ENCODE measurements around the gene CFTR. TPM values are rescaled to one million over a fixed set of nuclear protein-coding genes. Genes with fewer than 3 reads are reported as not detected.

The CFTR gene
- total RNA-seq, 1 experiment from 2014 or later = not detected

DNA sequence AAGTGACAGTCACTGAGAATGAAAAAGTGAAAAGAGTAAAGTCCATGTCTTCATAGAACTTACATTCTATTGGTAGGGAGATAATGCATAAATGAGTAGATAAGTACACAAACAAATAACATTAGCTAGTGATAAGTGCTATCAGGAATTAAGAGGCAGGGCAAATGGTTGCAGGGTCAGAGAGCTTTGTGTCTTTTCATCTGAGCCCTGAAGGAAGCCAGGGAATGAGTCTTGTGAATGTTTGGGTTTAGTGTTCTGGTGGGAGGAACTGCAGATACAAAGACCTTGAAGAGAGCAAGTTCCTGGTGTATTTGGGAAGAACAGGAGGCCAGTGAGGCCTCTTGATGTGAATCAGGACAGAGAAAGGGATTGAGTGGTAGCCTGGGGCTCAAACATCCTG is 209.6 kb downstream of the CFTR start:
- no peak for DNase-seq
- CTCF ChIA-PET = no interaction called here
- intact Hi-C loops (cut with micrococcal nuclease; ENCODE audit: unreplicated experiment) = no loop called here
- Histone ChIP-seq H3K9me3 (ENCODE audit: insufficient read depth, low read depth) (no peaks in the 10 kb centered on the region), H3K36me3 (ENCODE audit: low read depth) (no peaks in the 10 kb centered on the region), H3K27me3 (ENCODE audit: insufficient read depth, low read depth) (no peaks in the 10 kb centered on the region), H3K27ac (no peak overlapping the region), H3K4me2 (no peak overlapping the region), H3K79me2 (ENCODE audit: low read depth) (no peaks in the 10 kb centered on the region), H2AFZ (no peak overlapping the region), H4K20me1 (ENCODE audit: insufficient read depth) (no peaks in the 10 kb centered on the region), H3K9me2 (ENCODE audit: insufficient read depth) (no peaks in the 10 kb centered on the region), H3F3A (ENCODE audit: insufficient read depth, low read depth) (no peaks in the 10 kb centered on the region), H3K4me3 (no peak overlapping the region), H3K4me1 (replicated peaks; ENCODE audit: insufficient read depth) (no peaks in the 10 kb centered on the region)
- POLR2A ChIA-PET (ENCODE audit: unreplicated experiment) = no interaction called here
- TF ChIP-seq CTCF (conservative IDR thresholded peaks at IDR 0.05) = no peak
- no peak for TF ChIP-seq EZH2 (IDR thresholded peaks at IDR 0.05; ENCODE audit: low read depth)
- no TSS peak for BruUV-seq (replicated peaks)

GRCh38 chr7:117690147-117690546 is 210.3 kb downstream of the CFTR start:
- H3K27me3 ChIP-seq (ENCODE audit: insufficient read depth, low read depth) = no peaks in the 10 kb centered on the region
- H2AFZ ChIP-seq = no peak overlapping the region
- intact Hi-C loops (cut with micrococcal nuclease; ENCODE audit: unreplicated experiment) = no loop called here
- ChIA-PET CTCF (no interaction called here), POLR2A (ENCODE audit: unreplicated experiment) (no interaction called here)
- H3K79me2 ChIP-seq (ENCODE audit: low read depth) = no peaks in the 10 kb centered on the region
- no peak overlapping the region for H3K4me2 ChIP-seq
- no peaks in the 10 kb centered on the region for H4K20me1 ChIP-seq (ENCODE audit: insufficient read depth)
- no peaks in the 10 kb centered on the region for H3F3A ChIP-seq (ENCODE audit: insufficient read depth, low read depth)
- no peak for TF ChIP-seq EZH2 (IDR thresholded peaks at IDR 0.05; ENCODE audit: low read depth)
- TF ChIP-seq CTCF (conservative IDR thresholded peaks at IDR 0.05) = no peak
- no peaks in the 10 kb centered on the region for H3K9me2 ChIP-seq (ENCODE audit: insufficient read depth)
- H3K4me1 ChIP-seq (replicated peaks; ENCODE audit: insufficient read depth) = no peaks in the 10 kb centered on the region
- DNase-seq = no peak
- H3K36me3 ChIP-seq (ENCODE audit: low read depth) = no peaks in the 10 kb centered on the region
- no TSS peak for BruUV-seq (replicated peaks)
- no peaks in the 10 kb centered on the region for H3K9me3 ChIP-seq (ENCODE audit: insufficient read depth, low read depth)
- no peak overlapping the region for H3K4me3 ChIP-seq
- H3K27ac ChIP-seq = no peak overlapping the region

DNA sequence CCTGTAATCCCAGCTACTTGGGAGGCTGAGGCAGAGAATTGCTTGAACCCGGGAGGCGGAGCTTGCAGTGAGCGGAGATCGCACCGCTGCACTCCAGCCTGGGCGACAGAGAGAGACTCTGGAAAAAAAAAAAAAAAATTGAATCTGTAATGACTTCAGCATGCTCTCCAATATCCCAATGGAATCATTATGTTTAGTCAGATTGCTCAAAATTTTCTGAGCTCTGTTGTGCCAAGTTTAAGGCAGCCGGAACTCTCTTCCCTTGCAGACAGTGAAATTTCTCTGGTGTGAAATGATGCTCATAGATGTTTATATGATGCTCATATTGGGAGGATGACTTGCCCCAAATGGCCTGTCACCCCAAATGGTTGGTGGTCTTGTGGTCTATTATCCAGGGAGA is 212.5 kb downstream of the CFTR start:
- H3K4me1 ChIP-seq (replicated peaks; ENCODE audit: insufficient read depth) = no peaks in the 10 kb centered on the region
- ChIA-PET CTCF (interaction anchor here (0.6 kb wide), 1 partner anchor 634 kb away, joined by 4 read pairs; no protein-coding TSS in a partner anchor), POLR2A (ENCODE audit: unreplicated experiment) (no interaction called here)
- H3K4me3 ChIP-seq = no peak overlapping the region
- no TSS peak for BruUV-seq (replicated peaks)
- no peak for DNase-seq
- TF ChIP-seq CTCF (conservative IDR thresholded peaks at IDR 0.05) = no peak
- TF ChIP-seq EZH2 (IDR thresholded peaks at IDR 0.05; ENCODE audit: low read depth) = no peak
- H3K36me3 ChIP-seq (ENCODE audit: low read depth) = no peaks in the 10 kb centered on the region
- no peaks in the 10 kb centered on the region for H3K9me2 ChIP-seq (ENCODE audit: insufficient read depth)
- intact Hi-C loops (cut with micrococcal nuclease; ENCODE audit: unreplicated experiment) = no loop called here
- H3K79me2 ChIP-seq (ENCODE audit: low read depth) = no peaks in the 10 kb centered on the region
- no peak overlapping the region for H3K4me2 ChIP-seq
- H3K27ac ChIP-seq = no peak overlapping the region
- no peaks in the 10 kb centered on the region for H3K27me3 ChIP-seq (ENCODE audit: insufficient read depth, low read depth)
- H3F3A ChIP-seq (ENCODE audit: insufficient read depth, low read depth) = no peaks in the 10 kb centered on the region
- H2AFZ ChIP-seq = no peak overlapping the region
- no peaks in the 10 kb centered on the region for H3K9me3 ChIP-seq (ENCODE audit: insufficient read depth, low read depth)
- H4K20me1 ChIP-seq (ENCODE audit: insufficient read depth) = no peaks in the 10 kb centered on the region

Data from PC-9 (cell line).